GM21423 (cell line): ENCODE data around the gene PPFIA1.
"Not testable (repeated sequence)": the region's sequence is repeated elsewhere in the genome, so short reads cannot be mapped to it uniquely, and the experiment has no call there.

Source experiments
- ATAC-seq: cut with Tn5 transposase; IDR thresholded peaks from one replicate; pipeline ENCODE4 v1.9.1; 2021; ENCODE audit warnings: mild to moderate bottlenecking, moderate library complexity; ENCODE audit not compliant: unreplicated experiment

PPFIA1 gene

GRCh38 chr11:70383664-70384565 lies 113.4 kb downstream of the PPFIA1 start:
- ATAC-seq = no peak

- ATAC-seq = no peak
These were observed 114.2 kb downstream of the PPFIA1 start for GRCh38 chr11:70384566-70385152.

DNA sequence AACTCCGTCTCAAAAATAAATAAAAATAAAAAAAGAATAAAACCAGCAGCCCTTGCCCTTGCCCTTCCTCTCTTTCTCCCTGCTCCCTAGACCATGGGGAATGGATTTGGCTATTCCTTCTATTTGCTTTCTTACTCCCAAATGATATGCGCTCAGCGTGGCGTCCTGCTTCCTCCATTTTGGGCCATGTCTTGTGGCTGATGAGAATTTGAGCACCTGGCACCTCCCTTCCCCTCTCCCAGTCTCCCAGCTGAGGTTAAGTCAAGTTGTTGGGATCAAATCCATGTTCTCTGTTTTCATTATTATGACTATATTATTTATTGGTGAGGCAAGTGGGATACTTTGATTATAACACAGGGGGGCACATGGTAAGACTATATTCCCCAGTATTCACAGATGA lies 117.1 kb downstream of the PPFIA1 start:
- ATAC-seq = no peak

- no peak for ATAC-seq
These were observed 118.7 kb downstream of the PPFIA1 start for GRCh38 chr11:70389201-70389600.

GRCh38 chr11:70390882-70391281 lies 120.4 kb downstream of the PPFIA1 start:
- not testable (repeated sequence) for ATAC-seq

DNA sequence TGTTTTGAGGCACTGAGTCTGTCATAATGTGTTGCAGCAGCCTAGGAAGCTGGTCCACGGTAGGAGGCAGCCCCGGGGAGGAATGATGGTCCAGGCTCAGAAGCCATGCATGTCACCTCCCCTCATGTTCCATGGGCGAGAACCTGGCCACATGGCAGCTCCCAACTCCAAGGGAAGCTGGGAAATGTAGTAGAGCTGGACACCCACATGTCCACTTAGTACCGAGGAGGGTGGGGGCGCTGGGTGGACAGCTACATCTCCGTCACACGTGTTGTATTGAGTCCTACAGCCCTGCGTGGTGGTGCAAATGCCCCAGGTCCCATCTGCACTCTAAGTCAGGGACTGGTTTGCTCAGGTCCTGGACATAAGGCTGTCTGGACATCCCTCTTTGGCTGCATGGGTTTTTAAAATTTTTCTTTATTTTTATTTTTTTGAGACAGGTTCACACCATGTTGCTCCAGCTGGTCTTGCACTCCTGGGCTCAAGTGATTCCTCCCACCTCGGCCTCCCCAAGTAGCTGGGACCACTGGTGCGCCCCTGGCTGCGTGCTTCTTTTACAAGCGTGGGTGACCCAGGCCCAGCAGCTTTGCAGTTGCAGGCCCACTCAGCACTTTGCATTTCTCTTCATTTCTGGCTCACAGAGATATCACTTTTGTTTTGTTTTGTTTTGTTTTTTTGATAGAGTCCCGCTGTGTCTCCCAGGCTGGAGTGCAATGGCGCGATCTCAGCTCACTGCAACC lies 123.9 kb downstream of the PPFIA1 start:
- ATAC-seq = no peak

- peak; percentile 16 for ATAC-seq
These were observed 127.0 kb downstream of the PPFIA1 start for GRCh38 chr11:70397336-70397982.

DNA sequence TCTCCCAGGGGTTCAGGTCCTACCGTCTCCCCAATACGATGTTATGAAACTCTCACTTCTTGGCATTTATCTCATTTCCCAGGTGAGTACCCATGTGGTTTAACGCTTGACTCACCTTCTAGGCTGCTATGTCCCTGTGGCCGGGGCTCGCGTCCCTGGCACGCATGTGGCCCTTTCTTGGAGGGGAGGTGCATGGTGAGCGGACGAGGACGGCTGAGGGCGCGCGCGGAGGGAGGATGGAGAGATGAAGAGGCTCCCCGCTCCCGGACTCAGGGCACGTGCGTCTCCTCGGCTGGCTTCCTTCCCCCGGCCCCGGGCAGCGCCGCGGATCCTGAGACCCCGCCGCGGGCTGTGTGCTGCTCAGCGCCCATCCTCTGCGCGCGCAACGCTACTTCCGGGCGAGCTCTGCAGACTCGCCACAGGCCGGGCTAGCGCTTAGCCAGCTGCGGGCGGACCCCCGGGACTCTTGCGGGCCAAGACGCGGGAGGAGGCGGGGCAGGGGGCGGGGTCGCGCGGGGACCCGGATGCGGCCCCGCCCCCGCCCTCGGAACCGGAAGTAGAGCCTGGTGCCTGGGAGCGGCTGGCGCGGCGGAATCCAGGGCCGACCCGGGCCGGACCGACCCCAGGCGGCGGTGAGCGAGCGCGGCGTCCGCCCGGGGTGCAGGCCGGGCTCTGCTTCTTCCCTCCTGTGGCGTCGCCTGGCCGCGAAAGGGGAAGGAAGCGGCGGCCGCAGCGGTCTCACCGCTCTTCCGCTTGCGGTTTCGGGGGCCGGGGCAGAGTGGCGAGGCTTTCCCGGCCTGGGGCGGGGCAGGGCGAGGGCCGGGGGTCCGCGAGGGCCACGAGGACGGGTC lies 127.7 kb downstream of the PPFIA1 start, which contains the start of gene CTTN:
Gene CTTN (plus strand): TSS at position 547 of the 851 bp plus-strand sequence. CDS start 8,769 bp downstream, outside the sequence.
- peak; percentile 58 for ATAC-seq

DNA sequence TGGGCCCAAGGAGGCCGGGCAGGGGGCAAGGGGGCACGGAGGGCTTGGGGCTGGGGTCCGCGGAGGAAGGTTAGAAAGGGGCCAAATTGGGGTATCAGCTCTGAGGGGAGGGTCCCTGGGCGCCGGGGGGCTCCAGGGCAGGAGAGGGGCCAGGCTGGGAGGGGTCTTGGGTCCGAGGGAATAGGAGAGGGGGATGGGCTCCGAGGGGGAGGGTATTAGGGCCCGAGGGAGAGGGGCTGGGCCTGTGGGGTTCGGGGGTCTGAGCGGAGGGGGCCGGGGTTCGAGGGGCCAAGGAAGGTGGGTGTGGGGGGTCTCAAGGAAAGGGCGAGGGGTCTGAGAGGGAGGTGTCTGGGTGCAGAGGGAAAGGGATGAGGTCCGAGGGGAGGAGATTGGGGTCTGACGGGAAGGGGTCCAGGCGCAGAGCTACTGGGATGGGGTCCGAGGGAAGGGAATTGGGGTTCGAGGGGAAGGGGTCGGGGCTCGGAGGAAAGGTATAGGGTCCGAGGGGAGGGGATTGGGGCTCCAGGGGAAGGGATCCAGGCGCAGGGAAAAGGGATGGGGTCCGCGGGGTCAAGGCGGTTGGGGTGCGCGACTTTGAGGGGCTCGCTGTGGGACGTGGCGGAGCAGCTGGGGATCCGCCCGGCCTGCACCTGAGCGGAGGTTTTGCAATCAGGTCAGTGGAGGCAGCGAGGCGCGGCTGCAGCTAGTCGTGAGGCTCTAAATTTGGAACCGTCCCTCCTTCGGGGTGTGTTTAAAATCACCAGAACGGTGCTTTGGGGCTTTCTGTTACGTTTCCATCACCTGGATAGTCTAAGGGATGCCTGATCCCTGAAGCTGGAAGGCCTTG lies 128.6 kb downstream of the PPFIA1 start:
- no peak for ATAC-seq

DNA sequence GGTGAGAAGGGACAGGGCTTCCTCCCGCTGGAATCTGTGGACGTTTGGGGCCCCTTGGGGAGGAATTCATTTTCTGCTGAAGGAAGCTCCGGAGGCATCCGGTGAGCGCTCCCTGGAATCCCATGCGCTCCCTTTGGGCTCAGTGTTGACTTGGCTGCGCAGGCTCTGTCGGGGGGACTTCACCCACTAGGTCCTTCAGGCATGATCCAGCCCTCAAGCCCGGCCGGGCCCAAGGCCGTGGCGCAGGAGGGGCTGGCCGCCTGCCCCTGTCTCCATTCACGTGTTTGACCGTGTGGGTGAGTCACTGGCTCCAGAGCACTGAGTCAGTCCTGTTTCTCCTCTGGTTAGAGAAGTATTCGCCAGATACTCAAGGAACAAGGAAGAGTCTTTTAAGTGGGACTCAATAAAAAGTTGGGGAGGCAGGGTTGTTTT lies 129.2 kb downstream of the PPFIA1 start:
- no peak for ATAC-seq

DNA sequence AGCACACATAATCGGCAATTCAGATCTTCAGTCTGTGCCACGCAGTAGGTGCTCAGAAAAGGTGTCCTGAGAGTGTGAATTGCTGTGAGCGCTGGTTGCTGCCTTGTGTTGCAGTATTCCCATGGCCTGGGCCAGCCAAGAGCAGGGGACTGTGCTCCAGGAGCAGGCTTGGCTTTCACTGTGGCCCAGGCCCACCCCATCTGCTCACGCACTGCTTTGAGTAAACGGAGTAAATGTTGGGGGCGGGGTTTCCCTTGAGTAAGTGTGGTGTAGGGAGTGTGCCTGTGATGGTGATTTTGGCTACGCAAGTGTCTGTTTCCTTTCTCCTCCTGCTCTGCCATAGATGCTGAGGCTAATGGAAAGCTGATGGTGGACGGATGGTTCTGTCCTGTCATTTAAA lies 130.2 kb downstream of the PPFIA1 start:
- no peak for ATAC-seq

DNA sequence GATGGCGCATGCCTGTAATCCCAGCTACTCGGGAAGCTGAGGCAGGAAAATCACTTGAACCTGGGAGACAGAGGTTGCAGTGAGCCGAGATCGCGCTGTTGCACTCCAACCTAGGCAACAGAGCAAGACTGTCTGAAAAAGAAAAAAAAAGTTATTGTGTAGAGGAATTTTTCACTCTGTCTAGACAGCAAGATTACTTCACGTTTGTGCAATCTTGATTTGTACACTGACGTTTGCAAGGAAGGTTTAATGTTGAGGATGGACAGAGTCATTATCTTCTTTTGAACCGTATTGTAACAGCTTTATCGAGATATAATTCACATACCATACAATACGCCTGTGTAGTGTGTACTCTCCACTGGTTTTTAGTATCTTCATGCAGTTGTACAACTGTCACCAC lies 131.5 kb downstream of the PPFIA1 start:
- ATAC-seq = no peak

DNA sequence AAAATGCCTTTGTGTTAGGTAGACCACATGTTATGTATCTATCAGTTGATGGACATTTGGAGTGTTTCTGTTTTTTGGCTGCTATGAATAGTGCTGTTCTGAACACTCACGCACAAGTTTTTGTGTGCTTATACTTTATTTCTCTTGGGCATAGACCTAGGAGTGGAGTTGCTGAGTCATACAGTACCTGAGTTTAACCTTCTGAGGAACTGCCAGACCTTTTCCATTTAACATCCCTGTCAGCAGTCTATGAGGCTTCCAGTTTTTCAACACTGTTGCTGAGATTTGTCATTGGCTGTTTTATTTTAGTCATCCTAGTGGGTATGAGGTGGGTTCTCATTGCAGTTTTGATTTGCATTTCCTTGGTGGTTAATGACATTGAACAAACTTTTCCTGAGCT lies 132.2 kb downstream of the PPFIA1 start:
- no peak for ATAC-seq

- ATAC-seq = no peak
These were observed 133.8 kb downstream of the PPFIA1 start for GRCh38 chr11:70404244-70404643.

- no peak for ATAC-seq
These were observed 135.3 kb downstream of the PPFIA1 start for GRCh38 chr11:70405679-70406395.

GRCh38 chr11:70407121-70407520 lies 136.6 kb downstream of the PPFIA1 start:
- no peak for ATAC-seq

- ATAC-seq = no peak
These were observed 137.3 kb downstream of the PPFIA1 start for GRCh38 chr11:70407814-70408213.

GRCh38 chr11:70408326-70408725 lies 137.8 kb downstream of the PPFIA1 start:
- not testable (repeated sequence) for ATAC-seq
